NCI-H82 treated with DMSO at 0.1 percent for 48 hours (cell line): Measurements from ENCODE around the gene PSMG4.

ENCODE experiments used
- DNase-seq: peaks from one replicate; lab custom pipeline; 2025; ENCODE audit not compliant: unreplicated experiment; lab: John Stamatoyannopoulos, UW

Gene PSMG4

GRCh38 chr6:3250231-3250675 is 8.5 kb upstream of the PSMG4 start:
- DNase-seq, result no peak

GRCh38 chr6:3251462-3252314 is 7.1 kb upstream of the PSMG4 start:
- peak; percentile 96 for DNase-seq

- DNase-seq, result no peak
Observed at GRCh38 chr6:3252369-3252768, 6.4 kb upstream of the PSMG4 start.

GRCh38 chr6:3252861-3253596 is 5.7 kb upstream of the PSMG4 start:
- no peak for DNase-seq

- no peak for DNase-seq
Observed at GRCh38 chr6:3253597-3253961, 5.2 kb upstream of the PSMG4 start.

DNA sequence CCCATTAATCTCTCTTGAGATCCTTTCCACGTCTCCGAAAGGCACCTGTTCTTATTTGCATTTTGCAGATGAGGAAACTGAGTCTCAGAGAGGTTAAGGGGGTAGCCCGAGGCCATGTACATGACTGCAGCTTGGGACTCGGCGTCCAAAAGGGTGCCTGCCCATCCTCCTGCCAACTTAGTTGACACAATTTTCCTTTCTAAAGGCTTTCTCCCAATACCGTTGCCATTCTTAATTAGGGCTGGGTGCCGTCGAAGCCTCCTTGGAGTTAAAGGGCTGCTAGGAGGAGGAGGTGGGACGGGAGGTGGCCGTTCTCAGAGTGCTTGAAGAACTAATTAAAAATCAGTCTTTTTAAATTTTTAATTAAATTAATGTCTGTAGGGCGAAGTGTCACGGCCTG is 546 bp upstream of the PSMG4 start:
- DNase-seq, result no peak

DNA sequence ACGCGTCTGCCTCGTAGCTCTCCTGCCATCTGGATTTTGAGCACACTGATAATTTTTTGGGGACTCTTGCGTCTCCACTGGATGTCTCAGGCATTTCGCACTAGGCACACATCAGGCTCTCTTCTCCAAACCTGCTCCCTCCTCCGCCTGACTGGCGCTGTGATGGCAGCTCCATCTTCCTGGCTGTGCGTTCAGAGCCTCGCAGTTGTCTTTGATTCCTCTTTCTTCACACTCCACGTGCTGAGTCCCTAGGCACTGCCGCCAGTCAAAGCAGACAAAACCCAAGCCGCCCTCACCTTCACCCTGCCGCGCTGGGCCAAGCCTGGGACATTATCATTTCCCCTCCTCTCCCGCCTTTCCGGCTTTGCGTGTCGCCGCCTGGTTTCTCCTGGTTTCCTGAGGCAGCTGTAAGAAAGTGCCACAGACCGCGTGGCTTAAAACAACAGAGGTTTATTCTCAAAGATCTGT is 778 bp downstream of the PSMG4 start:
- DNase-seq, result no peak

DNA sequence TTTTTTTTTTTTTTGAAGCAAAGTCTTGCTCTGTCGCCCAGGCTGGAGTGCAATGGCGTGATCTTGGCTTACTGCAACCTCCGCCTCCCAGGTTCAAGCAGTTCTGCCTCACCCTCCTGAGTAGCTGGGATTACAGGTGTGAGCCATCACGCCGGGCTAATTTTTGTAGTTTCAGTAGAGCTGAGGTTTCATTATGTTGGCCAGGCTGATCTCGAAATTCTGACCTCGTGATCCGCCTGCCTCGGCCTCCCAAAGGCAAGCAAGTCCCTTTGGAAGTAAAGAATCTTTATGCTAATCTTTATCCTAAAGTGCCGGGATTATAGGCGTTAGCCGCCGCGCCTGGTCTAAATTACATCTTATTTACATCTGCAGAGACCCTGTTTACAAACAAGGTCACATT is 1.5 kb downstream of the PSMG4 start:
- DNase-seq, result no peak

DNA sequence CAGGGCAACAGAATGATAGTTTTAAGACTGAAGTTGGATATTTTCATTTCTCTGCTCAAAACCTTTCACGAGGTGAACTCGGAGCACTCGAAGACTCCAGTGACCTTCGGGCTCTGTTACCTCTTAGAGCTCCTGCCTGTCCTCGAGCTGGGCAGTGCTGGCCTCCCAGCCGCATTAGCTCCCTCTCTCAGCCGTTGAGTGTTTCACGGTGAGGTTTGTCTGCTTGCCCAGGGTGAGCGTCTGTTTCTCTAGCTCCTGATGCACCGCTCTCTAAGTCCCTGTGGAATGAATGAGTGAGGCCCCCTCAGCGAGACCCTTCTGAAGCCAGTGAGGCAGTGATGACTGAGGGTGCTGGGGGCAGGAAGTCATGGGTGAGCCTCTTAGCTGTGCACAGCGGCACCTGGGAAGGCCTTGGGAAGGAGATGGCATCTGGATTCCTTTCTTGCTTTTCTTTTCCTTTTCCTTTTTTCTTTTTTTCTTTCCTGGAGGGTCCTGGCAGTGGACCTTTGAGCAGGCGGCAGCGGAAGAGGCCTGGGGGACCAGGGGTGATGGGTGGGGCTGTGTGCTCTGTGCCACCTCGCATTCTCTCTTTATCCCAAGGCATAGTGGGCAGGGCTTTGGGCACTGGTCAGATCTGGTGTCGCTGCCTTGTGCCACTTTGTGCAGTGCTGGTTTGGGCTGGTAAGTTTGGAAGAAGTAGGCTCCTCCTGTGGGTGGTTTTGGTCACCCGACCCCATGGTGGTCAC is 2.2 kb downstream of the PSMG4 start:
- no peak for DNase-seq

DNA sequence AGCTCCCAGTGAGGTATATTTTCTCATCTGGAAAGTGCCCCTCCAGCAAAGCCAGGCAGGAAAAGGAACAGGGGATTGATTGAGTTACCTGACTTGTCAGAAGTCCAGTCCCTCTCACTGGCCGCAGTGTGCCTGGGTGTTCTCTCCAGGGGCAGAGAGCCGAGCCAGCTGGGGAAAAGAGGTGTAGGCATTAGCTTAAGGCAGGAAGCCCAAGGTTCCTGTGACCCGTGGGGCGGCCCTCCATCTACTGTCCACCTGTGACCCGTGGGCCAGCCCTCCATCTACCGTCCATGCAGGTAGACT is 2.7 kb downstream of the PSMG4 start:
- DNase-seq, result no peak

- no peak for DNase-seq
Observed at GRCh38 chr6:3261921-3262320, 3.2 kb downstream of the PSMG4 start.

DNA sequence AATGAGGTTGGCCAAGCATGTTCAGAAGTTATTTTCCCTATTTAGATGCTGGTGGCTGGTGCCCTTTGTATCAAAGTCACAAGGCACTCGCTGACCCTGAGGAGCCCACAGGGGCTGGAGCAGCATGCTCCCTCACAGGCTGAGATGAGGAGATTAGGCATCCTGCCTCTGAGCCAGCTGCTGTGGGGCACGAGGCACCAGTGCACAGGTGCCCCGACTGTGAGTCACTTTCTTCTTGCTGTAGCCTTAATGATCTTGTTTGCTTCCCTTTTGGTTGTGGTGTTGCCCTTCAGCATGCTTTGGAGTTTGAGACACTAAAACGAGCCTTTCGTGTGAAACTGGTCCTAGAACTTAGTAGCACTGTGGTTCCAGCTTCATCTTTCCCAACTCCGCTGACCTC is 4.3 kb downstream of the PSMG4 start:
- DNase-seq, result no peak

- no peak for DNase-seq
Observed at GRCh38 chr6:3264356-3264755, 5.6 kb downstream of the PSMG4 start.

DNA sequence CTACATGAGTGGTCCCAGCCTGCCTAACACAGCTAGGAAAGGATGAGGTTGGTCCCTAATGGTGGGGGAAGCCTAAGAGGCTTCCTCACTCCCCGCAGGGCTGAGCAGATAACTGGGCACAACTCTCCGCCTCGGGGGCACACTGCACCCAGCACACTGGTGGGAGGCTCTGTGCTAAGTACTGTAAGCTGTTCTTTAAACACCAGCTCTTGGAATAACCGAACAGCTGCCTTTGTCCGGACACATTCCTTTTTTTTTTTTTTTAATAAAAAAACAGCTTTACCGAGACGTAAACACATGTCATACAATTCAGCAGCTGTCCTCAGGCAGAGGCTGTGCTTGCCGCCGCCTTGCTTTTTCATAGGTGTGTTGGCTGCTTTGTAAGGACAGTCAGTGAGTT is 6.9 kb downstream of the PSMG4 start:
- DNase-seq, result no peak

DNA sequence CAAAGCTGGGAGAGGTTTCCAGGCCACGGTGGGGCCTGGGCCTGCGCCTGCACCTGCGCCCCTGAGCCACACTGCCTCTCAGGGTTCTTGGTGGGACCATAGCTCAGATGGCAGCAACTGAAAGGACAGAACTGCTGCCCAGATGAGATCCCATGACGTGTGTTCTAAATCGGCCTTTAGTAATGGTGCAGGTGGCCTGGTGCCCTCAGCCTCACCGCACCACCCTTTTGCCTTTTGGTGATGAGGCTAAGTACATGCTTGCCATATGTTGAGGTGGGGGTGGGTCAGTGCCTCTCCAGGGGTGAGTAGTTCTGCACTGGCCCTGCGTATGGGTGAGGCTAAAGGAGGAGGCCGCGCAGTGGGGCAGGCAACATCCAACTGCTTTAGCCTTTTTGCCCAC is 7.4 kb downstream of the PSMG4 start:
- peak; percentile 37 for DNase-seq

DNA sequence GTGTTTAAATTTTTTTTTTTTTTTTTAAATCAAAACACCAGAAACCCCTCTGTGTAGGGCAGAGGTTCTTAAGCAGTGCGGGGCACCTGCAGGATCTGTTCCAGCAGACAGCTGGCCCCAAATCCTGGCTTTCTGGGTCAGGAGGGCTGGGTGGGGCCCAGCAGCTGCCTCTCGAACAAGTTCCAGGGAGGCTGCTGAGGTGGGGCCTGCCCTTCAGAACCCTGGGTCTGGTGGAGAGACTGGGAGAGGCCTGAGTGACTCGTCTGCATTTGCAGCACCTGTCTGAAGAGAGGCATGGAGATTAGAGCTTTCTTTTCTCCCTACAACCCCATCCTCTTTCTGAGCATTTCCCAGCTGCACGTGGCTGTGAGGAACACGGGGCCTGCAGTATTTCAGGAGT is 8.4 kb downstream of the PSMG4 start:
- DNase-seq, result no peak

DNA sequence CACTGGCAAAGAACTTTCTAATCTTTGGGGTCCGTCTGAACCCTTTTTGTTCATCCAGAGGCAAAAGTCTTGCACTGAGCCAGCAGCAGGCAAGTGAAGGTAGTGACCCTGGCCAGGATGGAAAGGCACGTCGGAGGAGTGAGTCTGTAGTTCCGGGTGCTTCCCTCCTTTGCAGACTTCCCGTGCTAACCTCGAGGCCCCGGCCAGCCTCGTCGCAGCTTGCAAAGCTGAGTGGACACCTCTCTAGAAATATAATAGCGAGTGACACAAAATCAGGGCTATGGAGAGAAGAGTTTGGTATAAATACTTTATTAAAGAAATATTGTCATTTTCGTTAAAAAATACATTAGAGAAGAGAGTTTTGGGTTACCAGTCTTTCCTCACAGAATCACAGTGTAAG is 9.9 kb downstream of the PSMG4 start:
- no peak for DNase-seq

GRCh38 chr6:3269281-3269975 is 10.7 kb downstream of the PSMG4 start:
- no peak for DNase-seq

DNA sequence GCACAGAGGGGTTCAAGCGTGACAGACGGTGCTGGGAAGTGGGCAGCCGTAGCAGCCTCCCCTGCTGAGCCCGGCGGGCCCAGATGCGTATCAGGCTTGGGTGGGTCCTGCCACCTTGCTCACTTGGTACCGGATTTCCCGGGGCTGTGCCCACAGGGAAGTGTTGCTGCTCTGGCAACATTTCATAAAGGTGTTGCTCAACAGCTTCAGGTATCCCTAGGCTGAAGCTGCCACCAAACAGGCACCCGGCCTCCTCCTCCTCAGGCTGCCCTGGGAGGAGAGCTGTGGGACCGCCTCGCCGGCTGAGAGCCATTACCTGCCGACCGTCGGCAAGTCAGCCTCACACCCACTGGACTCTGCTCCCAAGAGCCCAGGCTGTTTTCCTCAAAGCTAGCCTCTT is 11.5 kb downstream of the PSMG4 start:
- no peak for DNase-seq

- no peak for DNase-seq
Observed at GRCh38 chr6:3271756-3272155, 13.0 kb downstream of the PSMG4 start.

- DNase-seq, result no peak
Observed at GRCh38 chr6:3272911-3273547, 14.3 kb downstream of the PSMG4 start.
